AG04449 (cell line): ENCODE measurements around the gene RHOV.

Experiments used
- CTCF ChIA-PET: fragments of 350-600 bp; formaldehyde crosslinking; extraction: SDS; loops from one replicate; lab custom pipeline; 2021; ENCODE audit warnings: antibody characterized with exemption; lab: Yijun Ruan, JAX
- POLR2A ChIA-PET: fragments of 400-600, 350-600 bp; formaldehyde crosslinking; extraction: SDS; loops from one replicate; lab custom pipeline; 2020; ENCODE audit warnings: antibody characterized with exemption, inconsistent platforms; lab: Yijun Ruan, JAX
- DNase-seq: peaks from one replicate; pipeline ENCODE4 v3.0.0-alpha.2; 2010; ENCODE audit warnings: low read depth, low spot score
- H3K4me3 ChIP-seq: 2 replicates; pipeline ENCODE4 v1.5.1; 2011; ENCODE audit warnings: low read depth, mild to moderate bottlenecking, control low read depth, low read length
- TF ChIP-seq, protein P1 (sequence below): IDR thresholded peaks from one replicate; pipeline ENCODE4 v1.5.1; 2011; ENCODE audit warnings: mild to moderate bottlenecking, moderate library complexity, low read length, control low read depth, inconsistent platforms; ENCODE audit not compliant: insufficient read depth; ENCODE audit errors: missing control alignments

Gene RHOV

GRCh38 chr15:40846841-40847222 is 27.2 kb downstream of the RHOV start:
- CTCF ChIA-PET, result interaction anchor here (0.7 to 1.3 kb wide), 2 partner anchors 40 to 47 kb away, joined by 3 to 9 read pairs; partner anchors contain the start of genes DNAJC17, VPS18 and ZFYVE19
- POLR2A ChIA-PET, result no interaction called here
- TF ChIP-seq, protein P1, sequence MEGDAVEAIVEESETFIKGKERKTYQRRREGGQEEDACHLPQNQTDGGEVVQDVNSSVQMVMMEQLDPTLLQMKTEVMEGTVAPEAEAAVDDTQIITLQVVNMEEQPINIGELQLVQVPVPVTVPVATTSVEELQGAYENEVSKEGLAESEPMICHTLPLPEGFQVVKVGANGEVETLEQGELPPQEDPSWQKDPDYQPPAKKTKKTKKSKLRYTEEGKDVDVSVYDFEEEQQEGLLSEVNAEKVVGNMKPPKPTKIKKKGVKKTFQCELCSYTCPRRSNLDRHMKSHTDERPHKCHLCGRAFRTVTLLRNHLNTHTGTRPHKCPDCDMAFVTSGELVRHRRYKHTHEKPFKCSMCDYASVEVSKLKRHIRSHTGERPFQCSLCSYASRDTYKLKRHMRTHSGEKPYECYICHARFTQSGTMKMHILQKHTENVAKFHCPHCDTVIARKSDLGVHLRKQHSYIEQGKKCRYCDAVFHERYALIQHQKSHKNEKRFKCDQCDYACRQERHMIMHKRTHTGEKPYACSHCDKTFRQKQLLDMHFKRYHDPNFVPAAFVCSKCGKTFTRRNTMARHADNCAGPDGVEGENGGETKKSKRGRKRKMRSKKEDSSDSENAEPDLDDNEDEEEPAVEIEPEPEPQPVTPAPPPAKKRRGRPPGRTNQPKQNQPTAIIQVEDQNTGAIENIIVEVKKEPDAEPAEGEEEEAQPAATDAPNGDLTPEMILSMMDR, result no peak
- H3K4me3 ChIP-seq, result no peak overlapping the region
- DNase-seq, result no peak

- ChIA-PET POLR2A (no interaction called here), CTCF (no interaction called here)
- DNase-seq, result no peak
- no peak overlapping the region for H3K4me3 ChIP-seq
- TF ChIP-seq, protein P1, result no peak
Observed at GRCh38 chr15:40845511-40846284, 28.3 kb downstream of the RHOV start.

DNA sequence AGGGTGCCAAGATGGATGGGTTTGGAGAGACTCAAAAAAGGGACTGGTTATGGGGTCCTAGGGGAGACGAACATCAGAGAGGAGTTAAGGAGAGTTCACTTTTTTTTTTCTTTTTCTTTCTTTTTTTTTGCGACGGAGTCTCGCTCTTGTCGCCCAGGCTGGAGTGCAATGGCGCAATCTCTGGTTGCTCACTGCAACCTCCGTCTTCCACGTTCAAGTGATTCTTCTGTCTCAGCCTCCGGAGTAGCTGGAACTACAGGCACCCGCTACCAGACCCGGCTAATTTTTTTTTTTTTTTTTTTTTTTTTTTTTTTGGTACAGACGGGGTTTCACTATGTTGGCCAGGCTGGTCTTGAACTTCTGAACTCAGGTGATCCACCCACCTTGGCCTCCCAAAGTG is 29.0 kb downstream of the RHOV start:
- H3K4me3 ChIP-seq, result peak overlapping the region; percentile 38; the same call in 1 of the 2 replicates
- TF ChIP-seq, protein P1, result no peak
- ChIA-PET POLR2A (no interaction called here), CTCF (interaction anchor here (1.0 kb wide), 1 partner anchor 340 kb away, joined by 4 read pairs; no protein-coding TSS in a partner anchor)
- DNase-seq, result no peak

GRCh38 chr15:40844696-40845030 is 29.4 kb downstream of the RHOV start:
- H3K4me3 ChIP-seq, result peak overlapping the region; percentile 38
- DNase-seq, result no peak
- TF ChIP-seq, protein P1, result no peak
- ChIA-PET CTCF (interaction anchor here (1.0 to 1.5 kb wide), 2 partner anchors 50 to 341 kb away, joined by 4 read pairs; partner anchors contain the start of gene VPS18), POLR2A (no interaction called here)

GRCh38 chr15:40843885-40844695 is 29.9 kb downstream of the RHOV start, which contains the start of gene SPINT1:
SPINT1 (plus strand) TSS chr15:40844048; CDS start chr15:40844555, 507 bp downstream.
- no peak for DNase-seq
- ChIA-PET POLR2A (no interaction called here), CTCF (interaction anchor here (1.0 to 1.5 kb wide), 2 partner anchors 50 to 341 kb away, joined by 4 read pairs; partner anchors contain the start of gene VPS18)
- TF ChIP-seq, protein P1, result no peak
- peak within 1 kb of the TSS; percentile 38 for H3K4me3 ChIP-seq
